ENCODE results near the gene GLB1L3. TPM values are rescaled to one million over a fixed set of nuclear protein-coding genes. Genes with fewer than 3 reads are reported as not detected.
A peak's percentile ranks its signal among the peaks of the same experiment; 100 is the strongest.
"Not testable (repeated sequence)": the region's sequence is repeated elsewhere in the genome, so short reads cannot be mapped to it uniquely, and the experiment has no call there.

GLB1L3 gene
- total RNA-seq, 1 donor from 2014 or later: not detected

DNA sequence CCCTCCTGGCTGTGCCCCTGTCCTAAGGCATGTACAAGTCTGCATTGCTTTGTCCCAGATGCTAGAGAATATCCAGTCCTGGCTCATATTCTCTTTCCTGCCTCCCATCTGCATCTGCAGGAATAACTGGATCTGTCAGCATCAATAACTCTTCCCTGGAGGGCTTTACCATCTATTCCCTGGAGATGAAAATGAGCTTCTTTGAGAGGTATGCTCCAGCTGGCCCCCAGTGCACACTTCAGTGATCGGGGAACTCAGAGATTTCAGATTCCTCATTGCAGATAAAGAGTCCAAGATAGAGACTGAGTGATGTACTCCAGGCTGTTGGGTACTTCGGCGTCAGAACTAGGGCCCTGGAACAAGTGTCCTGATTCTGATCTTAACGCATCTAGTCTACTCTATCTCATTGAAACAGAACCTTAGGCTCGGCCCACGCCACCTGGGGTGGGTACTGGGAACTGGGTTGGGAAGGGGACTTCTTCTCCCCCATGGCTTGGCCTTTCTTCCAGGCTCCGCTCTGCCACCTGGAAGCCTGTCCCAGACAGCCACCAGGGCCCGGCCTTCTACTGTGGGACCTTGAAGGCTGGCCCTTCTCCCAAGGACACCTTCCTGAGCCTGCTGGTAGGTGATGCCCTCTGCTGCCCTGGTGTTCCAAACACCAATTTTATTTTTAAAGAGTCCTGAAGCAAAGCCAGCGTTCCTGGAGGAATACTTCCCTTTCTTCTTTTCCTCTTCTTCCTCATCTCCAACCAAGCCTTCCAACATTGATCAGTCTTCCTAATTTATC is 37.8 kb downstream of the GLB1L3 start:
- no peak for DNase-seq

DNA sequence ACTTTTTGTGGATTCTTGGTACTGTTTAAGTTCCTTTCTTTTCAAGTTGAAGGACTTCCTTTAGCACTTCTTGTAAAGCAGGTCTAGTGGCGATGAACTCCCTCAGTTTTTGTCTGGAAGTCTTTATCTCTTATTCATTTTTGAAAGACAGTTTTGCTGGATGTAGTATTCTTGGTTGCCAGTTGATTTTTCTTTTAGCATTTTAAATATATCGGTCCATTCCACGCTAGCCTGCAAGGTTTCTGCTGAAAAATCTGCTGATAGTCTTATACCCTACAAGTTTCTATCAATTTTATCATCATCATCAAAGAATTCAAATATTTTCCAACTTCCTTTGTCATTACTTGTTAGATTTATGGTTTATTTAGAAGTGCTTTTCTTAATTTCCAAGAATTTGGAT is 40.9 kb downstream of the GLB1L3 start:
- no peak for DNase-seq

DNA sequence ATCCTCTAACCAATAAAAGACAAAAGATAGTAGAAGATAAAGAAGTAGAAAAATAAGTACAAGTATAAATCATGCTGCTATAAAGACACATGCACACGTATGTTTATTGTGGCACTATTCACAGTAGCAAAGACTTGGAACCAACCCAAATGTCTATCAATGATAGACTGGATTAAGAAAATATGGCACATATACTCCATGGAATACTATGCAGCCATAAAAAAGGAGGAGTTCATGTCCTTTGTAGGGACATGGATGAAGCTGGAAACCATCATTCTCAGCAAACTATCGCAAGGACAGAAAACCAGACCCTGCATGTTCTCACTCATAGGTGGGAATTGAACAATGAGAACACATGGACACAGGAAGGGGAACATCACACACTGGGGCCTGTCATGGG is 45.2 kb downstream of the GLB1L3 start:
- DNase-seq: not testable (repeated sequence)

DNA sequence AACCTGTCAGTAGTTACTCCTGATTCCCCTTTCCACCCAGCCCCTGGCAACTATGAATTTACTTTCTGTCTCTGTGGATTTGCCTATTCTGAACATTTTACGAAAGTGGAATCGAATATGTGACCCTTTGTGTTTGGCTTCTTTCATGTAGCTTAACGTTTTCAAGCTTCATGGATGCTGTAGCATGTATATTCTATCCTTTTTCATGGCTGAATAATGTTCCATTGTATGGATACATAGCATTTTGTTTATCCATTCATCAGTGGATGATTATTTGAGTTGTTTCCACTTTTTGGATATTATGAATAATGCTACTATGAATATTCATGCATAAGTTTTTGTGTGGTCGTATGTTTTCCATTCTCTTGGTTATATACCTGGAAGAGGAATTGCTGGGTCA is 46.4 kb downstream of the GLB1L3 start:
- DNase-seq: no peak

DNA sequence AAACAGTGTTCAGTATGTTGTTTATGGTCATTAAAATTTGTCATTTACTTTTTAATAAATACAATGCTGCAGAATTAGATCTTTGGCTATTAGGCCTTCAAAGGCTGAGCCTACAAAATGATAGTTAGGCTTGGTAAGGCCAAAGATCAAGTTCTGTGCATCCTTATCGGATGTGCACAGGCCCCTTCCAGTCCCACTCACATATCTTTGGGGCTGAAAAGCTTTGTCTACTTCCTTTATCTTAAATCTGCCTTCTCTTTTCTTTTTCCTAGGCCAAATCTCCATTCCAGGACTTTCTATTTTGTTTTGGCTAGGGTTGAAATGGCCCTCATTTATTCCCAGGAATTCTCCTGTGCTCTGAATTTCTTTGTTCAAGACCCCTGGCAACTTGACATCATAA is 52.3 kb downstream of the GLB1L3 start:
- DNase-seq: no peak

DNA sequence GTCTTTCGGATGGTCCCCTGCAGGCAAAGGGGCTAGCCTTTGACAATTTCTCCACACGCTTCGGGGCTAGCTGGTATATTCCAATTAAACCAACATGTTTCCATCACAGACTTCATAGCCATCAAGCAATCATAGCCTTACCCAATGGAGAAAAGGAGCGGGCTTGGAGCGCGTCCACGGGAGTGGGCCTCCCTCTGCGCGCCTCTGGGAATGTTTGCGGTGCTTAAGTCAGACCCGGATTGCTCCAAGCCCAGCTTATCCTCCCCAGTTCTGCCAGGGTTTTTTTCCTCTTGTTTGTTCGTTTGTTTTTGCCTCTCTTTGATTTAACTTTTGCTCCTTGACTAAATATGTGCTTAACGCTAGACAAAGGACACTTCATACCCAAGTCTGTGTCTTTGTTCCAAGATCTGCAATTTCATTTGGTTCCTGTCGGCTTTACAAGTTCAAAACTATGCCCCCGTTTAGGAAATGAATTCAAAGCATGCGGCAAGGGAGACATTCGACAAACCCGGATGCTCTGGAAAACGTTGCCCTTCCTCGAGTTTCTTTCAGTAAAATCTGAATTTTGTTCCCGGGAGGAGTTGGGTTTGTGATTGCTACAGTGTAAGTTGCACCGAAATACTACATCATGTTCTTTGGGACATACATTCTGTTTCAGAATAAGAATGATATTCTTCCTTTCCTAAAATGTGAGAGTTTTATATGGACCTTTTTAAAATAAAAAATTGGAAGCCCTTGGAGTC is 54.6 kb downstream of the GLB1L3 start:
- DNase-seq: no peak

DNA sequence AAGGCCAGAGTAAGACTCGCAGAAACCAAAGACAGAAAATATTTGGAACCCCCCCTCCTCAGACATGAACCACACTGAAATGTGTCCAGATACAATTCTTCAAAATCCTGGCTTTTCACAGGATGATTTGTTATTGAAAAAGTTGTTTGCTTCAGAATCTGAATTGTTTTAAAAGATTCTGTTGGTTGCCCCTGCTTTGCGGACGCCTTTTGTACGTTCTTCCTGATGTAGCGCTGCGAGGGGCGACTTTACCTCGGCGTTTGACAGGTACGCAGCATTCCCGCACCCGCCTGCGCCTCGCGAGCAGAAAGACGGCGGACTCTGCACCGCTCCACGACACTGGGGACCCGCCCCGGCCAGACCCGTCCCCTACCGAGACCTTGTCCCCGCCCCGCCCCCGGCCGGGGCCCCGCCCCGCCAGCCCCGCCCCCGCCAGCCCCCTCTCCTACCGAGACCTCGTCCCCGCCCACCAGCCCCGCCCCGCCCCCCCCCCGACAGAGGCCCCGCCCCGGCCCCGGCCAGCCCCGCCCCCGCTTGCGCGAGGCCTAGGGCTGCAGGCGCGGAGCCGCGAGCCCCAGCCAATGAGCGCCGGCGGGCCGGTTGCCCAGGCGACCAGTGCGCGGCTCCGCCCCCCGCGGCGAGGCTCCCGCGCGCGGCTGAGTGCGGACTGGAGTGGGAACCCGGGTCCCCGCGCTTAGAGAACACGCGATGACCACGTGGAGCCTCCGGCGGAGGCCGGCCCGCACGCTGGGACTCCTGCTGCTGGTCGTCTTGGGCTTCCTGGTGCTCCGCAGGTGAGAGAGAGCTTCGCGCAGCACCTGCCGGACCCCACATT is 55.4 kb downstream of the GLB1L3 start, which contains the start of gene GLB1L2:
GLB1L2 (plus strand) TSS at position 635 of the 835 bp plus-strand sequence; CDS start at position 709, 74 bp downstream.
- DNase-seq: peak; percentile 71

DNA sequence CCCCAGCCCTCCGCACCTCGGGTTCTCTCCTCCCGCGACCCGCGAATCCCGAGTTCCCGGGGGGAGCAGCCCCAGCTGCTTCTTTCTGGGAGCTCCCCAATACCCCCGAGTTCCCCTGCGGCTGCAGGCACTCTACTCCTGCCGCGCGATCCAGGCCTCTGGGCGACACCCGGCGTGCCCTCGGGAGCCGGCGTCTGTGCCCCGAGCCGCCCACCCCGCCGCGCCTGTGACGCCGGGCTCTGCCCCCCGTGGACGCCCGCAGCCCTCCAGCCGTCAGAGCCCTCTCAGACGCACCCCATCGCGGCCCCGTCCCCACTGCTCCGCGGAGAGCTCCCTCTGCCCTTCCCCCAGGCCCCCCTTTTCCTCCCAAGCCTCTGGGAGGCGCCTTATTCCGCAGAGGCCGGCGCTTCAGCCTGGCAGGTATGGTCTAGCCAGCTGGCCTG is 56.0 kb downstream of the GLB1L3 start:
- DNase-seq: no peak

DNA sequence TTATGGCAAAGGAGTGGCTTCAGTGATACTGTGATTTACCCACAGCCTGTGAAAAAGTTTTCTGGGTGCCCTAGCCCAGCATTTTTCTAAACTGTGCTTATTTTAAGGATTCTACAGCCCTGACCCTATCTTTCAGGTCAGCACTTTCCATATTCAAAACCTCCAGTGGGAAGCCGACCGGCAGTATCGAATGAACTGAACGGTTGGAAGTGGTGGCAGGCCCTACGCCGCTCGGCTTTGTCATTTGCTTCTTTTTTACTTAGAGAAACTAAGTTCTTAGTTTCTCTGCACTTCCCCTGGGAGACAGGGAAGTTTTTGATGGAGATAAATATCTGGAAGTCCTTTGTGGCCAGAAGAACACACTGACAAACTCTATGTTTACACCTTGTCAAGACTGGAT is 56.6 kb downstream of the GLB1L3 start:
- DNase-seq: no peak

DNA sequence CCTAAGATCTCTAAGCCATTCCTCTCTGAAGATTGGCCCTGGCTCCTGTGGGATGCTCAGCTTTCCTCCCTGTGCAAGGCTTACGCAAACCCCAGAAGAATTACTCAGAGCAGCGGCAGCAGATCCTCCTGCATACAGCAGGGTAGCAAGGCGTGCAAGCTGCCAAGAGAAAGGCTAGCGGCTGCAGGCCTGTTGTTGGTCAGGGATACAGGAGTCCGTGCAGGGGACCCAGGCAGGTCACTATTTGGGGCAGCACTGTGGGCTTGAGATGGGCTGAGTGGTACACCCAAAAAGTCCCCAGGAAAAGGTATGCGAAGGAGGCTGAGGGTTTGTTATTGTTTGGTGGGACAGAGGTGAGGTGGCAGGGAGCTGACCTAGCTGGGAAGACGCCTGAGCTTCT is 57.1 kb downstream of the GLB1L3 start:
- no peak for DNase-seq

DNA sequence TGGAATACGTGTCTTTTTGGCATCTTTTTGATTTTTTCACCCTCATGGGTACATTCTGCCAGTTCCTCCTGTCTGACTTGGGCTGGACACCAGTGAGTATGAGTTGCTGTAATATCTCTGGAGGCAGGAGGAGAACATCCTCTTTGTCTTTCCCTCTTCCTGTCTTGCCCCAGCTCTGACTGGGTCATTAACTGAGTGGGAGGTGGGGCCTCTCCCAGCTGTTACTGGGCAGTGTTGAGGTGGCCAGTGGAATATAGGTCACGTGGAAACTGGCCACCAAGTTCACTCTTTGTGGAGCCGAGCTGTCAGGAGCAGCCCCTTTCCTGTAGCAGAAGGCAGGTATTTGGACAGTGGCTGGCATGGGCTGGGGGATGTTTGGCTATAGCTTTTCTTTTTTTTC is 57.8 kb downstream of the GLB1L3 start:
- DNase-seq: no peak

DNA sequence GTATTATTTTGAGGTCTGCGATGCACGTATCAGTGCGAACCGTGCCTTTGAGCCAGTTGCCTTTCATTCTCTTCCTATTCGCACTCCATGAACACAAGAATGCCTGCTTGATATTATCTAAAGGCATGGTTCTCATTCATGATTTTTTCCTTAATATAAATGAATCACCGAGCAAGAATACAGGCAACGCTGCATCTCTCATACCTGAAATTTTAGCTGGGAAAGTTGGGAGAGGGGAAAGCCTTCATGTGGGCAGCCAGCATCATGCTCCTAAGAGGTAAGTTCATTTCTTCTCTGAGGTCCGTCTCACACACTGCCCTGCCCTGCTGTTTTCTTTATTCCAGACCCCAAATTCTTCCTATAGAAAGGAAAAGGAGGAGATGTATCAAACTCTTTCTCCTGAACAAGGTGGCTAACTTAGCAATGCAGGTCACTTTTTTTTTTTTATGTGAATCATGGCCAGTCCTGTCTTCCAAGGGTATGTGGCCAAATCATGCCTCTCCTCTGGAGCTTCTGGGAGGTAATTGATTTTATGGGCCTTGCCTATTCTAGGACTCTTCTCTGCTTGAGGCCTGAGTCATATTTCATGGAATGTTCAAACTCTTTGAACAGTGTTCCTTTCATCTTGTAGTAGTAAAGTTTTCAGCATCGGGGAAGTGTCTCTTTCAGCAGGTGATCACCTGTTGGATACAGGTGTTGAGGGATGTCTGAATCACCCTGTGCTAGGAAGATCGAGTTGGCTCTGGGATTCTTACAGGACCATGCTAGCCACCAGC is 58.8 kb downstream of the GLB1L3 start:
- DNase-seq: no peak

DNA sequence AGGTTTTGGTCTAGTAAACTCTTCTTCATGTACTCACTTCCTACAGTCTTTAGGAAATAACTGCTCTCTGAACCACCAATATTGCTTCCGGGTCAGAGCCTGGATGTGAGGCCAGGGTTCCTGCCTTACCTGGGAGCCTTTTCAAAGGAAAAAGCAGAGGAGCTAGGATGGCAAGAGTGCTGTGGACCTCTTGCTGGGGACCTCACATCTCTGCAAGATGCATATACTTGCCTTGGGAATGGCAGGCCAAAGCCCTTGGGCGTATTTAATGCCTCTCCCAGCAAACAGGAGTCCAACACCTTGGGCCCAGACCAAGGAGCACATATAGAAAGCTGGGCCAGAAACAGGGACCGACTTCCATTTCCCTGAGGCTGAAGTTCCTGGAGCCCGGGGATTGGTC is 60.9 kb downstream of the GLB1L3 start:
- no peak for DNase-seq

DNA sequence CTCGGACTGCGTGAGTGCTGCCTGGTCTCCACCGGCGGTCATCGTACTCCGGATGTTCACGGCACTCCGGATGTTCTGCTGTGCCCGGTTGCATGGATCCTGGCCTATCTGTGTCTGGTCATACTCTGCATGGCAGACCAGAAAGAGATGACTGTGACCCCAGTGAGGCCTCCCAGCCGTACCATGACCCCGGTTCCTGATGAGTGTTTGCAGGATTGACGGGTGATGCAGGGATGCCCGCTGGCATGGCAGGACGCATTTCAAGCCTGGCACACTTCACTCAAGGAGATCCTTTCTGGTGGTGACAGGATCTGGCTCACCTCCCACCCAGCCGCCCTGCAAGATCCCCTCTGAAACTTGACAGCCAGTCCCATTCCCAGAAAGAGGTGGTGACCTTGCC is 61.9 kb downstream of the GLB1L3 start:
- no peak for DNase-seq

DNA sequence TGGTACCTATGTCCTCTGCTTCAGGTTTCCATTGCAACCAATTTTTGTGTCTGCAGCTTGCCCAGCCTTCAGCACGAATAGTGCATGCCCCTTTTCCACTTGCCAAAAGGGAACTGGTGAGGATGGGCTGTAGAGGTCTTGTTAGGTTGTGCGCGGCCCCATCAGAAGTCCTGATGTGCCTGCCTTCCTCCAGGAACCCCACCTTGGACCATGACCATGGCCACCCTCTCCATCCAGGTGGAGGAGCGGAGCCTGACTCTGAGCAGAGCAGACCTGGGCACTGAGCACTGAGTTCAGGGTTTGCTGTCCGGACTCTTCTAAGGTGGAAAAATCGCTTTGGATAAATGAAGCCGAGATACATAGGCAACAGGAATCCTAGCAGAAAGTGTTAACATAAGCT is 62.5 kb downstream of the GLB1L3 start:
- DNase-seq: no peak

DNA sequence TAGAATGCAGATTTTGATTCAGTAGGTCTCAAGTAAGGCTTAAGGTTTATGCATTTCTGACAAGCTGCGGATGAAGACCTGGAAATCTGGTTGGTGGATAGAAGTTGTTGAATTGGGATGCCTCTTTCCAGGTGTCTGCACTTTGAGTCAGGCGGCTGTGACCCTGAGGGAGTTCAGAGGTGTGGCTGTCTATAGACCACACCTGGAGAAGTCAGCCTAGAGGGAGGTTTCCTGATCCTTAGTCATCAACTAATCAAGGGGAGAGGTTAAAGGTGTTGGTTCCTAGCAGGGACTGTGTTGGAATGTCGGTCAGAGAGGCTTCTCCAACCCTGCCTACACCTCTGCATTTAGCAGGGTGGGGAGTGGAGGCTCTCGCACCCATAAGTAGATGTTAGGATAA is 63.6 kb downstream of the GLB1L3 start:
- DNase-seq: no peak

DNA sequence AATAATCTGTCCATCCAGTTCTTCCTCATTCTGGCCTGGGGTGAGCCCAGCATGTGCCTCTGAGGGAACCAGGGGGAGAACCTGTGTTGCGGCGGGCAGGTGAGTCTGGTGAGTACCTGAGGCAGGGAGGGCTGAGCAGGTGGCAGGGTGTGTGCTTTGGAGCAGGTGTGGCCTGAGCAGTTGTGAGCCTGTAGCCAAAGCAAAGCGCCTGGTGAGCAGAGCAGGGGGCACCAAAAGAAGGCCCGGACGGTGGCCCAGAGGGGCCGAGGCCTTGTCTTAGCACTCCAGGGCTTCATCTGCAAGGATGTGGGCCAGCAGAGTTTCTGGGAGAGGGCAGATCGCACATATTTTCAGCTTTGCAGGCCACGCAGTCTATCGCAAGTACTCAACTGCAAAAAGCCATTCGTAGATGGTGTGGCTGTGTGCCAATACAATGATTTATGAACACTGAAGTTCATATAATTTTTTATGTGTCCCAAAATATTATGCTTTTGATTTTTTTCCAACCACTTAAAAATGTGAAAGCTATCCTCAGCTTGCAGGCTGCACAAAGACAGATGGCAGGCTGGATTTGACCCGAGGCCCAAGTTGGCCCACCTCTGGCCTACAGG is 64.3 kb downstream of the GLB1L3 start:
- no peak for DNase-seq

DNA sequence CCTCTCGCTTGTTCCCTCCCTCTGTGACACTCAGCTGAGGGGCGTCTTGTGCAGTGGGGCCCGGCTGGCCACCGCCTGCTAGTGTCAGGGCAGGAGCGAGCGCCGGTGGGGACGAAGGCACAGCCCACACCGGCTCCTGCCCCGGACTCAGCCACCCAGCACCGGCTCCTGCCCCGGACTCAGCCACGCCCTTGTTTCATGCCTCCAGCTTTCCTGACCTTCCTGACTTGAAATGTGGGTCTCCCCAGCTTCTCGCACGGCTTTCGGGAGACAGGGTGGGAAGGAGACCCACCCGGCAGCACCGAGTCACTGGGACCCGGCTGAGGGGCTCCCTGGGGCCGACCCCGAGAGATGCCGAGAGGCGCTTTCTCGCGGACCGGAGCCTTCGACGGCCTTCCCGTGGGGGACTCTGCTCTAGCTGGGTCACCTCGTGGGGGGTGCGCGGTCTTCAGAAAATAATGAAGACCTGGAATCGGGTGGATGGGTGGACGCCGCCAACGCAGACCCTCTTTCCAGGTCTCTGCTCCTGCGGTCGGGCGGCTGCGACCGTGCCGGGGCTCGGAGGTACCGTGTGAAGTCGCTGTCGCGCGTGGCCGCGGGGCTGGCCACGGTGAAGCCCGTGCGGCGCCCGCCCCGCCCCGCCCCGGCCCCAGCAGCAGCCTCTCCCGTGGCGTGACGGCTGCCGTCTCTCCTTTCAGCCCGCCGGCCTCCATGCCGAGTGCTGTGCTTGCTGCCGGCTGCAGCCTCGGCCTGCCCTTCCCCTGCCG is 65.8 kb downstream of the GLB1L3 start:
- no peak for DNase-seq

DNA sequence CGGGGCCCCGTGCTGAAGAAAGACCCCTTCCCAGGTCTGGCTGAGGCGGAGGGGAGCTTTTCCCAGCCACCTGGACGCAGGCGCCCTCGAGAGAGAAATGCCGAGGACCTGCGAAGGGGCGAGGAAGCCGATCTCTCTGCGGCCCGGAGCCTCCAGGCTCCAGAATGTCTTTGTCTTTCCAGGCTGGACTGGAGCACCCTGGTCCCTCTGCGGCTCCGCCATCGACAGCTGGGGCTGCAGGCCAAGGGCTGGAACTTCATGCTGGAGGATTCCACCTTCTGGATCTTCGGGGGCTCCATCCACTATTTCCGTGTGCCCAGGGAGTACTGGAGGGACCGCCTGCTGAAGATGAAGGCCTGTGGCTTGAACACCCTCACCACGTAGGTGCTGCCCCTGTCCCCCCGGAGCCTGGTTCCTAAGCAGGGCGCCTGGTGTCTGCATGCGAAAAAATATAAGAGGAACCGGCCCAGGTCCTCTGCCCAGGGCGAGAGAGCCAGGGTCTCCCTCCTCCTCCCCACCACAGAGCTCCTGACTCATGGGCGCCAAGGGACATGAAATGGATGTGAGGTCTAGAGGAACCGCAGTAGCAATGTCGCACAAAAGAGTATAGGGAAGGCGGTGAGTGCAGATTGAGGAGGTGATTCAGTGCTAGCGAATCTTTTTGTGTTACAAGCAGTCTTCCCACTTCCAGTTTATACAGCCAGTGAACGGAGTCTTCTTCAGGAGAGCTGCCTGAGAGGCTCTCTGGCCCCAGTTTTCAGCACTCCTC is 66.6 kb downstream of the GLB1L3 start:
- DNase-seq: no peak

DNA sequence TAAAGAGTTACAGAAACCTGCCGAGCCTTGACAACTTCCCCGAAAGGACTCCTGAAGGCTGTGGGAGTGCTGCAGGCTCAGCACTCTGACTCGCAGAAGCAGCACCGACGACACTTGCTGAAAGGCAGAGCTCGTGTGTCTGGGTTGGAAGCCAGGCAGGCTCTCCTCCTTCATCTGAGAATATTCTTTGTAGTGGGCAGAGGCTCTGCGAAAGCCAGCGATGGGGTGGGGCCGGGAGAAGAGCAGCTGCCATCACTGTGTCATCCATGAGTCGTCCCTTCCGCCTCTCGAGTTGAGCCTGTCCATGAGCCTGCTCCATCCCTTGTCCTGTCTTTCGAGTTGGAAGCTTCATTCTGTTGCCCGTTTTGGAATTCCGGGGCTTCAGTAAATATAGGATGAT is 67.5 kb downstream of the GLB1L3 start:
- no peak for DNase-seq

Measured in tongue (tissue), 2 donors.